Caco-2 (cell line): ENCODE data around the gene KIF21A. TPM values are rescaled to one million over a fixed set of nuclear protein-coding genes. Genes with fewer than 3 reads are reported as not detected.

Source experiments
- BruUV-seq: library from RNA; stranded (reverse); fragments of 400-500 nt; replicated peaks from 2 replicates; lab custom pipeline; 2021; lab: Mats Ljungman, UMichigan
- CTCF ChIA-PET: fragments of 300-600 bp; sonication (Branson Sonifier 250); formaldehyde crosslinking; loops from one replicate; lab custom pipeline; 2022; ENCODE audit warnings: antibody characterized with exemption; lab: Charles Lee
- POLR2A ChIA-PET: fragments of 300-600 bp; sonication (Branson Sonifier 250); formaldehyde crosslinking; loops from one replicate; lab custom pipeline; 2022; ENCODE audit warnings: antibody characterized with exemption; lab: Charles Lee
- DNase-seq, 2 experiments: peaks; one replicate each; pipeline versions ENCODE4 v3.0.0 to v3.0.0-alpha.2; 2020 to 2022
- H3K27me3 ChIP-seq: replicated peaks from 2 replicates; pipeline ENCODE4 v1.6.0; 2011; ENCODE audit warnings: low read length; ENCODE audit not compliant: control insufficient read depth, insufficient read depth
- H3K36me3 ChIP-seq: 2 replicates; pipeline ENCODE4 v1.5.1; 2011; ENCODE audit warnings: low read length; ENCODE audit not compliant: control insufficient read depth, insufficient read depth
- H3K4me1 ChIP-seq: fragments of 250-450 bp; sonication (Bioruptor Pico); 2 replicates; pipeline ENCODE4 v1.5.1; 2020; ENCODE audit warnings: mild to moderate bottlenecking
- H3K4me3 ChIP-seq: 2 replicates; pipeline ENCODE4 v1.5.1; 2011; ENCODE audit warnings: low read depth, mild to moderate bottlenecking, control low read depth, low read length
- H3K9me3 ChIP-seq: fragments of 250-450 bp; sonication (Bioruptor Pico); 2 replicates; pipeline ENCODE4 v1.5.1; 2020; ENCODE audit warnings: mild to moderate bottlenecking, moderate library complexity
- H3K27ac Mint-ChIP-seq: one replicate; pipeline ENCODE4 v1.8.0; 2022; ENCODE audit warnings: mixed read lengths; ENCODE audit not compliant: unreplicated experiment
- H3K27me3 Mint-ChIP-seq: one replicate; pipeline ENCODE4 v1.8.0; 2022; ENCODE audit warnings: mixed read lengths; ENCODE audit not compliant: insufficient read depth, unreplicated experiment
- H3K36me3 Mint-ChIP-seq: one replicate; pipeline ENCODE4 v1.8.0; 2022; ENCODE audit warnings: mild to moderate bottlenecking, mixed read lengths; ENCODE audit not compliant: insufficient read depth, unreplicated experiment
- H3K4me1 Mint-ChIP-seq: one replicate; pipeline ENCODE4 v1.8.0; 2022; ENCODE audit warnings: low read depth, mixed read lengths; ENCODE audit not compliant: unreplicated experiment
- H3K4me3 Mint-ChIP-seq: one replicate; pipeline ENCODE4 v1.8.0; 2022; ENCODE audit warnings: mild to moderate bottlenecking, moderate library complexity, mixed read lengths; ENCODE audit not compliant: unreplicated experiment
- H3K9me3 Mint-ChIP-seq: one replicate; pipeline ENCODE4 v1.8.0; 2022; ENCODE audit warnings: mixed read lengths; ENCODE audit not compliant: unreplicated experiment
- CTCF ChIP-seq, 2 experiments: fragments of 200-600 bp in 1 of 2; IDR thresholded peaks; 1 replicate in 1 of 2; 2 replicates in 1 of 2; pipeline versions ENCODE4 v1.5.1 to v1.8.0; 2011 to 2022; ENCODE audit warnings: antibody characterized with exemption in 1 of 2, control low read depth in 1 of 2, inconsistent platforms in 1 of 2, low read depth in 1 of 2, low read length in 1 of 2, mild to moderate bottlenecking in 1 of 2, moderate library complexity in 1 of 2; ENCODE audit not compliant: insufficient read depth in 1 of 2, severe bottlenecking in 1 of 2, unreplicated experiment in 1 of 2
- intact Hi-C: fragments of 100-400 bp; cut with micrococcal nuclease; formaldehyde crosslinking; loops from one replicate; pipeline ENCODE4 v1.10.0; 2022; ENCODE audit not compliant: unreplicated experiment
- total RNA-seq: library from RNA; stranded (reverse); gene quantifications from 2 replicates; pipeline ENCODE4 v1.2.3, GENCODE V29; 2022

KIF21A gene
- total RNA-seq, 1 experiment from 2014 or later, result 77.5 TPM

GRCh38 chr12:39331539-39332261, 111.2 kb downstream of the KIF21A start:
- no peaks in the 10 kb centered on the region for H3K9me3 ChIP-seq
- H3K4me1 ChIP-seq, result no peaks in the 10 kb centered on the region
- peaks cover 11% of the 10 kb centered on the region for H3K36me3 Mint-ChIP-seq
- no peaks in the 10 kb centered on the region for H3K4me1 Mint-ChIP-seq
- H3K36me3 ChIP-seq, result peaks cover 3% of the 10 kb centered on the region
- POLR2A ChIA-PET, result no interaction called here
- no TSS peak for BruUV-seq
- no peaks in the 10 kb centered on the region for H3K27me3 ChIP-seq
- H3K4me3 ChIP-seq, result no peak overlapping the region
- no peak overlapping the region for H3K4me3 Mint-ChIP-seq
- no peaks in the 10 kb centered on the region for H3K9me3 Mint-ChIP-seq
- H3K27ac Mint-ChIP-seq, result no peak overlapping the region
- intact Hi-C loops, result no loop called here
- no peaks in the 10 kb centered on the region for H3K27me3 Mint-ChIP-seq
- TF ChIP-seq CTCF (IDR thresholded peaks at IDR 0.05; ENCODE audit: insufficient read depth in 1 of 2, low read depth in 1 of 2, low read length in 1 of 2, severe bottlenecking in 1 of 2, unreplicated experiment in 1 of 2), result no peak
- no peak for DNase-seq
- CTCF ChIA-PET, result no interaction called here

DNA sequence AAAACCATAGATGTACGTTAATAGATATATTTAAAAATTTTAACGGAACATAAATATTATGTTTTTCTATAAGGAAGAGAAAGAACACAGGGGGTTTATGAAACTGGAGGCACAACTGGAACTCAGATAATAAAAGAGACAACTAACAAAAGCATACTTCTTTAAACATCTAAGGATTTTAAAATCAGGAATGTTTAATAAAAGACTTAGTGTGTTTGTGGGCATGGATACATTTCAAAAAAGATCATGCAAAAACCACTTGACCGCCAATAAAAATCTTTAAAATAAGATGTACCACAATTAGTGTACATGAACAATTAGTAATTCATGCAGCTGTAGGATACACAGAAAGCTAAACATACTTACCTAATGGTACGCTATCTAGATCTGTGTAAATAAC, 113.0 kb downstream of the KIF21A start:
- no peak for TF ChIP-seq CTCF (IDR thresholded peaks at IDR 0.05; ENCODE audit: insufficient read depth in 1 of 2, low read depth in 1 of 2, low read length in 1 of 2, severe bottlenecking in 1 of 2, unreplicated experiment in 1 of 2)
- H3K4me3 Mint-ChIP-seq, result no peak overlapping the region
- Histone ChIP-seq H3K4me1 (no peaks in the 10 kb centered on the region), H3K4me3 (no peak overlapping the region), H3K27me3 (no peaks in the 10 kb centered on the region), H3K36me3 (peaks cover 3% of the 10 kb centered on the region), H3K9me3 (no peaks in the 10 kb centered on the region)
- no peak overlapping the region for H3K27ac Mint-ChIP-seq
- no TSS peak for BruUV-seq
- ChIA-PET POLR2A (no interaction called here), CTCF (no interaction called here)
- DNase-seq, result no peak
- H3K4me1 Mint-ChIP-seq, result no peaks in the 10 kb centered on the region
- H3K9me3 Mint-ChIP-seq, result no peaks in the 10 kb centered on the region
- no peaks in the 10 kb centered on the region for H3K27me3 Mint-ChIP-seq
- H3K36me3 Mint-ChIP-seq, result peaks cover 11% of the 10 kb centered on the region
- intact Hi-C loops, result no loop called here

DNA sequence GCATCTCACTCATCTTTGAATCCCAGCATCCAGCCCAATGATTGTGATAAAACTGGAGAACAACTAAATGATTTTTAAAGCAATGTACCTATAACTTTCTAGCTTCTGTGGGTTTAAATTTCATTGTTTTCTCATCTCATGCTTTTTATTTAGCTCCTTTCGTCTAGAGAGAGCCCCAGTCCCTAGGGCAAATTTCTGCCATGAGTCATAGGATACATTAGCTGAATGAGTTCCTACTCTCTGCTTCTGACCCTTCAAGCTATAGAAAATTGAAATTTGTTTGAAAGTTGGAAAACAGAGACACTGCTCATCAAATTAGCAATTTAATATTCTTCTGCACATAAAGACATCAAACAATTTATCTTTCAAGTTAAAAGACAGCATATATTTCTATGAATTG, 113.9 kb downstream of the KIF21A start:
- Histone ChIP-seq H3K36me3 (peaks cover 3% of the 10 kb centered on the region), H3K4me1 (no peaks in the 10 kb centered on the region), H3K27me3 (no peaks in the 10 kb centered on the region), H3K4me3 (no peak overlapping the region), H3K9me3 (no peaks in the 10 kb centered on the region)
- Mint-ChIP-seq H3K9me3 (no peaks in the 10 kb centered on the region), H3K27me3 (no peaks in the 10 kb centered on the region), H3K36me3 (peaks cover 11% of the 10 kb centered on the region), H3K4me3 (no peak overlapping the region), H3K27ac (no peak overlapping the region), H3K4me1 (no peaks in the 10 kb centered on the region)
- intact Hi-C loops, result no loop called here
- POLR2A ChIA-PET, result no interaction called here
- no TSS peak for BruUV-seq
- no peak for TF ChIP-seq CTCF (IDR thresholded peaks at IDR 0.05; ENCODE audit: insufficient read depth in 1 of 2, low read depth in 1 of 2, low read length in 1 of 2, severe bottlenecking in 1 of 2, unreplicated experiment in 1 of 2)
- DNase-seq, result no peak
- CTCF ChIA-PET, result no interaction called here
